Measurements from ENCODE around the gene GCLC.
"Not testable (repeated sequence)": the region's sequence is repeated elsewhere in the genome, so short reads cannot be mapped to it uniquely, and the experiment has no call there.

The GCLC gene

DNA sequence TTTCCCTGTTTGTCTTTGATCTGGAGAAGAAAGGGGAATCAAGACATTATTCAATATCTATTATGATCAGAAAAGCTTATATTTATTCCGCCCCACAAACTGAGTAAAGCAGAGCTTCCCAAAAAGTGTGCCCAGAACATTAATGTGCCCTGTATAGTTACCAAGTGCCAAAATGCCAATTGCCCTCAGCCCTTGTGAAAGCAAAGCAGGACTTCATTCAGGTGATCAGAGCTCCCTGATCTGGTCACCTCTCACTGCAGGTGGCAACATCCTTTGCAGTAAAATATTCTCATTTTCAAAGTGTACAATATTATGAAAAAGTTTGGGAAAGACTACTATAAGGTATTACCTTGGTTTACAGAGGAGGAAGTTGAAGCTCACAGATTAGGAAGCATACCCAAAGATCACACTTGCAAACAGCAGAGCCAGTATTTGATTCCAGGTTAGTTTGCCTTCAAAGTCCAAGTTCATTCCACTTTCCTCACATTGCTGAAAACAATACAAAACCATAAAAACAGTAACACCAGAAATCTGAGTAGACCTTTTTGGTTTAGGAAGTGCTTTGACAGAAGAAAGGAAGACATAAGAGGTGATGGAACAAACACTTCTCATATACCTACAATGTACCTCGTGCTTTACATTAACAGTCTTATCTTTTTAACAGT lies 19.6 kb upstream of the GCLC start:
- in situ Hi-C loops (cut with MboI; ENCODE audit: low sequenced_read_pairs) = no loop called here

DNA sequence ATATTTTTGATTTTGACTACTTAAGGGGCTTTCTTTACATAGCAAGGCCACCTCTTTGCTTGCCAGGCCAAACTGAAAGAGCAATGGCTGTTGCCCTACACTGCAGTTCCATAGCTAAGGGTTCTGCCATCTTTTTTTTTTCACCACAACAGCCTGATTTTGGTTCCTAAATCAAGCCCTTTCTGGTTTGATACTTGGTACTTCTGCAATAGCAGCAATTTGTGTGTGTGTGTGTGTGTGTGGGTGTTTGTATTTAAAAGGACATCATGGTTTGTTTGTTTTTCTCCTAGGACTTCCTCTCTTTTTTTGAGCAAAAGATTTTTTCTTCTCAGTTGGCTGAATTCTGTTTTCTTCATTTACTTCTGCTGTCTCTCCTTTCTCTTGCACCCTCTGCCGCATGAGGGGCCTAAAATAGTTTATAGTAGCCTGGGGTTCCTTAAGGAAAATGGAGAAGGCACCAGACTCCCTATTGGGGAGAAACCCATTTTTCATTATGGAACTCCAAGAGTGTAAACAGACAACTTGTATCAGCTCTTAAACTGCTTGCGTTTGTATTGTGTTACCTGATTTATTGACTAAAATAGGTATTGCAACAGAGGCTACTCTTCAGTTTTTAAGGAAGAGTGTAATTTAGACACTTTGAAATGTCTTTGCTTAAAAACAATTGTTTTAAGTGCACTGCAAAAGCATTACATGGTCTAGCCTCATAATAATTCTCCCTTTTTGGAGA lies 12.2 kb upstream of the GCLC start:
- in situ Hi-C loops (cut with MboI; ENCODE audit: low sequenced_read_pairs) = no loop called here

DNA sequence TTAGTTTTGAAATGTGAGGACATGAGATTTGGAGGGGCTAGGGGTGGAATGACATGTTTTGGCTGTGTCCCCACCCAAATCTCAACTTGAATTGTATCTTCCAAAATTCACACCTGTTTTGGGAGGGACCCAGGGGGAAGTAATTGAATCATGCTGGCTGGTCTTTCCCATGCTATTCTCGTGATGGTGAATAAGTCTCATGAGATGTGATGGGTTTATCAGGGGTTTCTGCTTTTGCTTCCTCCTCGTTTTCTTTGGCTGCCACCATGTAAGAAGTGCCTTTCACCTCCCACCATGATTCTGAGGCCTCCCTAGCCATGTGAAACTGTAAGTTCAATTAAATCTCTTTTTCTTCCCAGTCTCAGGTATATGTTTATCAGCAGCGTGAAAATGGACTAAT lies 8.7 kb upstream of the GCLC start:
- in situ Hi-C loops (cut with MboI; ENCODE audit: low sequenced_read_pairs) = not testable (repeated sequence)

DNA sequence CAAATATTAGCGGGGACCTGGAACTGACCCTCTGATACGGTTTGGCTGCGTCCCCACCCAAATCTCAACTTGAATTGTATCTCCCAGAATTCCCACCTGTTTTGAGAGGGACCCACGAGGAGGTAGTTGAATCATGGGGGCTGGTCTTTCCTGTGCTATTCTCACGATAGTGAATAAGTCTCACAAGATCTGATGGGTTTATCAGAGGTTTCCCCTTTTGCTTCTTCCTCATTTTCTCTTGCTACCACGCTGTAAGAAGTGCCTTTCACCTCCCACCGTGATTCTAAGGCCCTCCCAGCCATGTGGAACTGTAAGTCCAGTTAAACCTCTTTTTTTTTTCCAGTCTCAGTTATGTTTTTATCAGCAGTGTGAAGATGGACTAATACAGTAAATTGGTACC lies 6.8 kb upstream of the GCLC start:
- in situ Hi-C loops (cut with MboI; ENCODE audit: low sequenced_read_pairs) = not testable (repeated sequence)

DNA sequence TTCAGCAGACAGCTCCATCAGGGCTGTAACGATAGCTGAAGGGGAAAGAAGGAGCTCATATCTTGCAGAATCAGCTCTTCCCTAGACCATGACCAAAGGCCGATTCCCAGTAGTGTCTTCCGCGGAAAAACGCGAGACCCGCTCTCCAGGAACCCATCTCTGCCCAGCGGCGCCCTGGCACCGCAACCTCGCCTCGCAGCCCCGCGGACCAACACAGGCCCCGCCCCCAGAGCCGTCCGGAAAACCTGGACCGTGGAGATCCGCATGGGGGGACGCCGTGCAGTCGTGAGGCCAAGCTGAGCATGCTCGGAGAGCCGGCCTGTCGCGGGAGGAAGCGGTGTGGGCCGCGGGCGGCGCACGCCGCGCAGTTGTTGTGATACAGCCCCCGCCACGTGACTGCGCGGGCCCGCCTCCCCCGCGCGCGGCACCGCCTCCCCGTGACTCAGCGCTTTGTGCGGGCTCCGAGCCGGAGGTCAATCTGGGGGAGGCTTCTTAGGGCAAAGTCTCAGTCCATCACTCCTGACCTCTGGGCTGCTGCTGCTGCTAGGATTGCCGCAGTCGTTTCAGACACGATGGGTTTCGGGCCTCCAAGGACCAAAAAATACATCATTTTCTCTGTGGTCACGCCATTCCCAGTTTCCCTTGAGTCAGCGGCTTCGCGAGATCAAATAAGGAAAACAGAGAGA lies 3.1 kb upstream of the GCLC start:
- in situ Hi-C loops (cut with MboI; ENCODE audit: low sequenced_read_pairs) = no loop called here

DNA sequence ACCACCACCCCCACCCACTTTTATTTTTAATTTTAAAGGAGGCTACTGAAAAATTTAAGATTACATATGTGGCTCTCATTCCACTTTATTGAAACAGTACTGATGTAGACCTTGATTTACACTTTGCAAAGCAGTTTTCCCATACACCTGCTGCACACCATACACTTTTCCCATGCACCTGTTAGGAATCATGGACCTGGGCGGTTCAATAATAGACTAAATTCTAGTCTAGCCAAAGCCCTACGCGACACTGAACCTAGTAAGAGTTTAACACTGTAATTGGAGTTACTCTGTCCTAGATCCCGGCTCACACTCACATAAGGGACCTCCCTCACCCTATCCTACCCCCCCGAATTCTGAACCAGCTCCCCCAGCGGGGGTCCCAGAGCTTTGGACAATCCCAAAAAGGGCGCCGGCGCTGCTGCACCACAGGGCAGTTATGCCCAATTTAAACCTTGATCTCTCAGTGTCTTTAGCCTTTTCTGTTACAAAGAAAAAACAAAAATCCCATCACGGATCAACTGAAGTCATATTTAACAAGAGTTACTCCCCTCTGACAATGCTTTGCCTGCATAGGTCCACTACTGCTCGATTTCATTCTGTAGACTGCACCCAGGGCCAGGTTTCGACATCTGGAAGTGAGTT lies 2.4 kb upstream of the GCLC start:
- in situ Hi-C loops (cut with MboI; ENCODE audit: low sequenced_read_pairs) = no loop called here

DNA sequence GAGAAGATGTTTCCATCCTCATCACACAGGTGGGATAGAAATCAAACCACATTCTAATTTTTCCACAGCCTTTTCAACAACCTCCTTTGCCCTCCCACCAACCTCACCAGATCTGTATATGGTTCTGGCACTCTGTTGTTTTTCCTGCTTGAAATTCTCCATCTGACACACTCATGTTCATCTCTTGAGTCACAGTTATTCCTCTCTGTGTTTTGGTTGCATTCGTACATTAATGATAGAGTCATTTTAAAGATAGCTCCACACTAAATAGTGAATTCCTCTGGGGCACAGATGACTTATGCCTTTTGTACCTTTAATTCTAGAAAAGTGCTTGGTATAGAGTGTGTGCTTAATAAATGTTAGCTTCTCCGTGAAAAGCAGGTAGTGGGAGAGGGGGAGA lies 1.4 kb upstream of the GCLC start:
- in situ Hi-C loops (cut with MboI; ENCODE audit: low sequenced_read_pairs) = no loop called here

DNA sequence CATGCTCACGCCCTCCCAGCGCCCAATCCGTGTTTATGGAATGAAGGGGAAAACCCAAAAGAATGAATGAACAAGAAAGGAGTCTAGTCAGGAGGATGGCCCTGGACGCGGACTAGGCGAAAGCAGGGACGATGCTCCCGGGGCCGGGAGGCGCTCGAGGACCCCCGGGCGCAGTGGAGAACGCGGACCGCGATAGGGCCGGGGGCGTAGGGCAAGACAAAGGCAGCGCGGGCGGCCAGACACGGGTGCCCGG lies 758 bp downstream of the GCLC start:
- in situ Hi-C loops (cut with MboI; ENCODE audit: low sequenced_read_pairs) = no loop called here

DNA sequence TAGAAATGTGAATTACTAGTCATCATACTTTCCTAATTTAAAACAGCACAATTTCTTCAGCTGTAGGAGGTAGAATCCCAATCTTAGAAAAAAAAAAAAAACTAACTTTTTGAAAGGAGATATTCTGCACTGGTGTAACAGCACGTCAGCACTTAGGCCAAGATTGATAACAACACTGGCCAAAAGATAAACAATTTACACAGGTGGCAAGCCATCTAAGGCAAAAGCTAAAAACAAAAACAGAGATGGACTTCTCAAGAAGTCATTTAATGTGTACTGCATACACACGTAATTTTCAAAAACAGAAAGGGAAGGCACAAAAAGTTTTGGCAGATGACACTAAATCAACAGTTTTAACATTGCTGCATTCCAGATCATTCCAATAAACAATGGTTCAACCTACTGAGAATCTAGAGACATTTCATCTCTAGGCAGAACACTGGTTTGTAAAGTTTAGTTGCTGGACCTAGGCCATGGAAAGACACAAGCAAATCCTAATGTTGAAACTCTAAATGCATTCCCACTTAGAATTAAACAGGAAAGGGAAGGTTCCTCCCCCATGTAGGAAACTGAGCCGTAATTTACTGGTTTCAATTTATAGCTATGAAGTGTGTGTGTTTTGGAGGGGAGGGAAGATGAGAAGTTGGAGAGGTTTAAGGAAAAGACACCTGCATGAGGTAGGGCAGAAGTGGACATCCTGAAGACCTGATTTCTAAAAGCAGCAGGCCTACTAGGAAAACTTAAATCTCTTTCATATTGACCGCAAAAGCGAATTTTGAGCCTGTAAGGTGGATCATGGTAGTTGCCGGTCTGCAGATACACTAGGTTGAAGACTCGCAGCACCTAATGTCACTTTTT lies 1.3 kb downstream of the GCLC start:
- in situ Hi-C loops (cut with MboI; ENCODE audit: low sequenced_read_pairs) = no loop called here

DNA sequence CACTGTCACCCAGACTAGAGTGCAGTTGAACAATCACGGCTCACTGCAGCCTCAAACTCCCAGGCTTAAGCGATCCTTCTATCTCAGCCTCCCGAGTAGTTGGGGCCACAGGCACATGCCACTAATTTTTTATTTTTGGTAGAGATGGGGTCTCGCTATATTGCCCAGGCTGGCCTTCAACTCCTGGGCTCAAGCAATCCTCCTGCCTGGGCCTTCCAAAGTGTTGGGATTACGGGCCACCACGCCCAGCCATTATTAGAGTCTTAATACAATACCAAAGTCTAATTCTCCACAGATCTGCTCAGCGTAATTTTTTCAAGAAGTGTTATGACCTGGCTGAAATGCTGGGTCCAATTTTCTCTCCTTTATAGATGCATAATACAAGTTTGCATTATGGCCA lies 3.0 kb downstream of the GCLC start:
- in situ Hi-C loops (cut with MboI; ENCODE audit: low sequenced_read_pairs) = no loop called here

DNA sequence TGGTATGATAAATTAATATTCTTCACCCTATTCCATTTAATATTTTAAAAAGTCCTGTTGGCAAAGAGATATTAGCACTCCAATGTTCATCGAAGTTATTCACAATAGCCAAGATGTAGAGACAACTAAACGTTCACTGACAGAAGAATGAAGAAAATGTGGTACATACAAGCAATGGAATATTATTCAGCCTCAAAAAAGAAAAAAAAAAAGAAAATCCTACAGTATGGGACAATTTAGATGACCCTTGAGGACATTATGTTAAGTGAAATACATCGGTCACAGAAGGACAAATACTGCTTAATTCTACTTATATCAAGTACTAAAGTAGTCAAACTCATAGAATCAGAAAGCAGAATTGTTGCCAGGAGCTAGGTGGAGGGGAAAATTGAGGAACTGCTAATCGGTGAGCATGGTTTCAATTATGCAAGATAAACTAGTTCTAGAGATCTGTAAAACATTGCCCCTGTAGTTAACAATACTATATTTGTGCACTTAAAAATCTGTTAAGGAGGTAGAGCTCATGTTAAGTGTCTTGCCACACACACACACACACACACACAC lies 4.7 kb downstream of the GCLC start:
- in situ Hi-C loops (cut with MboI; ENCODE audit: low sequenced_read_pairs) = no loop called here

DNA sequence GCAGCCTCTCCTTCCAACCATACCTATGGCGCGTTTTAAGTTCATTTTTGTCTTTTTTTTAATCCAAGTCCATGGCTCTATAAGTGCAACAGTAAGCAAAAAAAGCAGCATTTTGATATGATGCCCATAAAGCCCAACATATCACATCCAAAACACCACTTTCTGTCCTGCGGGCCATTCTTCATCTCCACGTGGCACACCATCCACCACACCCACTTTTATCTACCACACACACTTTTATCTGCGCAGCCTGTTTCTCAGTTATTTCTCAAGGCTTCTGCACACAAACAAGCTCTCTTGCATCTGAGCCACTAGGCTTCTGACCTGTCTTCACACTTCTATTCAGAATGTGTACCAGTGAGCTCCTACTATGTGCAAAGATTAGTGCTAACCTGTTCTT lies 5.3 kb downstream of the GCLC start:
- in situ Hi-C loops (cut with MboI; ENCODE audit: low sequenced_read_pairs) = no loop called here

DNA sequence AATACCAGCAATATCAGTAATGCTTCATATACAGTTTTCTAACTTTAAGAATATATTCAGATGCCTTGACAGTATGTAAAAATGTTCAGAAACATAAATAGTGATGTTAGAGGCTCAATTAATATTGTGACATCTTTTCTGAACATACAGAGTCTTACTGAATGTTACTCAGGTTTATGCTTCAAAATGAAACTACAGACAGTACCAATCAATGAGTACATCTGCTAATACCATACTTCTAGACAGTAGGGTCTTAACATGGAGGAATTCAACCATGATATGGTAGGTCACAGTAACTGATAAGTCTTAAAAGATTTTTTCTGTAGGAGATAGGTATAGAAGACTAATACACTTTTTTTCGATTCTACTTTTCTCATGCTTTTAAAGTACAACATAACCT lies 8.3 kb downstream of the GCLC start:
- in situ Hi-C loops (cut with MboI; ENCODE audit: low sequenced_read_pairs) = no loop called here

DNA sequence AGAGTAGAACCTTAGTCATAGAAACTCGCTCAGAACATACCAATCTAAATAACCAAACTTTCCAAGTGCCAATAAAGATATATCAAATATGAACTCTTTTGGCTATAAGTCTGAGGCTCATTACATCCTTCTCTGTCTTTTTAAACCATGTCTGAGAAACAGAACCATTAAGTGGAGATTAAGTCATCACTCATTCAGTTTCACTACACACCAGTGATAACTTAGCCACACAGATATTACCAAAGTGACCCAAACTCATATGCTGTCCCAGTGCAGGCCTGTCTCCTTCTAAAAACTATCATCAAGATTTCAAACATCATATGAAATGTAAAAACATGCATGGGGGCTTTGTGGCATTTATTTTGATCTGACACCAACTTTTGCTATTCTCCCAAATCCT lies 12.0 kb downstream of the GCLC start:
- in situ Hi-C loops (cut with MboI; ENCODE audit: low sequenced_read_pairs) = no loop called here

DNA sequence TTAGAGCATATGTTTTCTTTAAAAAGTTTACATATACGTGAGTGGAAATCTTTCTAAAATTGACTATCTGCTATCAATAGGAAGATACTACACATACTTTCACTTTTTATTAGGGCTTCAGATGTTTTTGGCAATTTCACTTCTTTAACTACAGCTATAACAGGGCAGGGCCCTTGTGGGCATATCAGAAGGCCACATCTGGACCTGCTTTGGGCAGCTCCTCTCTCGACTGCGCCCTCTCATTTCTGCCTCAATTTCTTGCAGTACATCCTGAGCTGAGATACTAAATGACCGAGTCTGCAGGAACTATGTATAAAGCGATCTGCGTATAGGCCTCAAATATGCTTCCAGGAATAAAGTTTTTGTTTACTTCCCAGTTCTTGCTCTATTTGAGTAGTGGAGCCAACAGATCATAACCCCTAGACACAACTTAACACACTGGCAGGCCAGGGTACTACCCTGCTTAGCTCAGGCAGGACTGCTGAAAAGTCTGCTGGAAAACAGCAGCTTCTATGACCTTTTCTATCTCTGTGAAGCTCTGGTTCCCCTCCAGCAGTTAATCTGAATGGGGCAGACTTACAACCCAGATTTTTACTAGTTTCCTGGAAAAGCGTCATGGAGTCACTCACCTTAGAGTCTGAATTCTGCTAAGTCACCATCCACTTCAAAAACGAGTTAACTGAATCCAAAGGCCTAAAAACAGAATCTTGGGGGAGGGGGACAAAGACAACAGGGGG lies 12.7 kb downstream of the GCLC start:
- in situ Hi-C loops (cut with MboI; ENCODE audit: low sequenced_read_pairs) = no loop called here

DNA sequence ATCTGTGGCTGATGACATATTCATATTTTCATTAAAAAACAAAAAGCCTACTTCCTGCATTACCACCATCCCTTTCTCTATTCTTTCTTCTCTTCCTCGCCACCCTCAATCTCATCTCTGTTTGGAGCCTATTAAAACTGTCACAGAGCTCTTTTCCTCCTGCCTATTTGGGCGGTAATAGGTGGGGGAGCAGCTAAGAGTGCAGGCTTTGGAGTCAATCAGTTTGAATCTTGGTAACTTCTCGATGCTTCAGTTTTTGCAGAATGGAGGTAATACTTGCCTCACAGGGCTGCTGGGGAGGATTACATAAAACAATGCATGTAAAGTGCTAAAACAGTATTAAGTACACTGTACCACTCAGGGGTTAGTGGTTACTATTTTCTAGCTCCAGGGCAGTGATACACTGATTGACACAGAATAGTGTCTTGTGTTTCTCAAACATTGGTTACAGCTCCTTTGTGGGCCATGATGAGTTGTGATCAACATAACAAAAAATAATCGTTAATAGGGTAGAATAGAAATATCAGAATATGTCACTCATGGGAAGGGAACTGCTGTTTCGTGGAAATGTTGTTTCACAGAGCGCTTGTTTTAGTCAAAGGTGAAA lies 14.0 kb downstream of the GCLC start:
- in situ Hi-C loops (cut with MboI; ENCODE audit: low sequenced_read_pairs) = no loop called here

DNA sequence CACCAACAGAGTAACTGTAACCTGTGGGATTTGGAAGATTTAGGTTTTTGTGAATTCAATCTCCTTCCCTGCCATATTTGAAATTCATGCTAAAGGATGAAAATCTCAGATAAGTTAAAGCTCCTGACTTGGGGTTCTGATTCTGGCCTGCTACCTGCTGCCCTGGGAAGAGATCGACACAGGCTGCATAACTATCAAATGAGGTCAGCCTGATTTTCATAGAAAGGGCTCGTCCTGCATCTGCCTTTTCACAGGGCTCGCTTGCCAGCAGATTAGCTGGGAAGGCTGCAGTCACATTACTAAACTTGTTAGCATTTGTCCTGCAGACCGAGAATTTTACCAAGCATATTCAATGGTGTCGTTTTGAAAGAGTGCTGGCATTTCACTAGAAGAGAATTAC lies 14.6 kb downstream of the GCLC start:
- in situ Hi-C loops (cut with MboI; ENCODE audit: low sequenced_read_pairs) = no loop called here

DNA sequence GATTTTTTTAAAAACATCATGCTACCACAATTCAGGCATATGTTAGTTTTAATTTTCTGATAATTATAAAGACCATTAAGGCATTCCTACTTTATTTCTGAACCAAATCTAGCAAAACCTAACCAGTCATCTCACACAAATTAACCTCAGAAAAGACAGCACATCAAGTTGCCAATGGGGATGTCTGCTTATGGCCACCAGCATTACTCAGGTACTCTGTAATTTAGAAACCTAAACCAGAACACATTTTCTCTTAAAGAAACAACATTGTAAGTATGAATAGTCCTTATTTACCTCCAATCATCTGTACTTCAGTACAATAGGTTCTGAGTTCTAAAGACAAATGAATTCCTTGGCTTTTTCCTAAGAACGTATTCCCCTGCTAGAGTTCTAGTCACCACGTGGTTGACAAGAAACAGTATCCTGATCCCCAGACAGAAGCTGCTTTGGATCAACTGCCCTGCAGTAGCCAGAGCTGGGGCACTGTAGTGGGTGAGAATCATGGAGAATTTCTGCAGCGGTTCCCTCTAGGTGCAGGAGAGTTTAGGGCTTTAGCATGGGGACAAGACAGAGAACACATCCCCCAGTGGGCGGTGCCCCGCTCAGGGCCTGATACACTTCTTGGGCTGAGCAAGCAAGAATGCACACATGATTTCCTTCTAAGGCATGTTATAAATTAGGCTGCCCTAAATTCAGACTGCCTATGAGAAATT lies 15.4 kb downstream of the GCLC start:
- in situ Hi-C loops (cut with MboI; ENCODE audit: low sequenced_read_pairs) = no loop called here

DNA sequence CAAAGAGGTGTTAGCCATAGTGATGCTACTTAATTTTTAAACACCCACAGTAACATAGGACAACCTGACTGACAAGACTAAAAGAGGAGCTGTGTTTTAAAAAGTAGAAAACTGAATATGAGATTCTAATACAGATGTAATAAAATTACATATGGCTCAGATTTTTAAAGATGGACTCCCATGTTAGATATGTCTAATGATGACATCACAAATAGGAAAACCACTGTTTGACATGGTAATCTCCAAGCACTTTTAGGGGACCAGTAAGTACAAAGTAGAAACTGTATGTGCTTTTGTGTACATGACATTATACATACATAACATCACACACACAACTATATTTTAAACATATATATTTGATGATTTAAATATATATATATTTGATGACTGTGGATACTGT lies 16.8 kb downstream of the GCLC start:
- in situ Hi-C loops (cut with MboI; ENCODE audit: low sequenced_read_pairs) = no loop called here
